GM23338 (cell line): ENCODE measurements around the gene PTH1R. TPM values are rescaled to one million over a fixed set of nuclear protein-coding genes. Genes with fewer than 3 reads are reported as not detected.

ENCODE experiments used
- ATAC-seq: fragments of 200-7000 bp; cut with Tn5 transposase; 3 replicates; pipeline ENCODE4 v1.9.1; 2020
- DNase-seq: peaks from one replicate; pipeline ENCODE4 v3.0.0-alpha.2; 2015; ENCODE audit warnings: low spot score
- H2AFZ ChIP-seq: fragments of 200-600 bp; sonication (generic); 2 replicates; pipeline ENCODE4 v1.8.0; 2016; ENCODE audit warnings: antibody characterized with exemption, mild to moderate bottlenecking, moderate library complexity
- H3F3A ChIP-seq: fragments of 200-600 bp; sonication (generic); replicated peaks from 2 replicates; pipeline ENCODE4 v1.8.0; 2017; ENCODE audit warnings: antibody characterized with exemption, mixed run types, low read depth
- H3K27ac ChIP-seq: fragments of 200-600 bp; sonication (generic); 2 replicates; pipeline ENCODE4 v1.6.1; 2016; ENCODE audit warnings: low read depth
- H3K27me3 ChIP-seq: fragments of 200-600 bp; sonication (generic); 2 replicates; pipeline ENCODE4 v1.8.0; 2016; ENCODE audit warnings: mild to moderate bottlenecking, mixed run types, moderate library complexity; ENCODE audit not compliant: insufficient read depth
- H3K36me3 ChIP-seq: fragments of 200-600 bp; sonication (generic); 2 replicates; pipeline ENCODE4 v1.8.0; 2016; ENCODE audit warnings: mild to moderate bottlenecking; ENCODE audit not compliant: insufficient read depth
- H3K4me1 ChIP-seq: fragments of 200-600 bp; sonication (generic); 2 replicates; pipeline ENCODE4 v1.8.0; 2016; ENCODE audit warnings: mild to moderate bottlenecking, moderate library complexity; ENCODE audit not compliant: insufficient read depth
- H3K4me2 ChIP-seq: fragments of 200-600 bp; sonication (generic); 2 replicates; pipeline ENCODE4 v1.7.1; 2017; ENCODE audit warnings: mixed run types
- H3K4me3 ChIP-seq: fragments of 200-600 bp; sonication (generic); 2 replicates; pipeline ENCODE4 v1.6.1; 2016; ENCODE audit warnings: mixed run types
- H3K79me2 ChIP-seq: fragments of 200-600 bp; sonication (generic); replicated peaks from 2 replicates; pipeline ENCODE4 v1.8.0; 2017; ENCODE audit warnings: mild to moderate bottlenecking; ENCODE audit not compliant: insufficient read depth
- H3K9me2 ChIP-seq: fragments of 200-600 bp; sonication (generic); 2 replicates; pipeline ENCODE4 v1.8.0; 2017; ENCODE audit not compliant: insufficient read depth
- H4K20me1 ChIP-seq: fragments of 200-600 bp; sonication (generic); replicated peaks from 2 replicates; pipeline ENCODE4 v1.8.0; 2017; ENCODE audit warnings: mild to moderate bottlenecking; ENCODE audit not compliant: insufficient read depth
- H3K27ac Mint-ChIP-seq: 2 replicates; pipeline ENCODE4 v1.8.0; 2020; ENCODE audit warnings: inconsistent platforms, mild to moderate bottlenecking, moderate library complexity, mixed read lengths
- H3K27me3 Mint-ChIP-seq: 3 replicates; pipeline ENCODE4 v1.8.0; 2022; ENCODE audit warnings: low read depth, mild to moderate bottlenecking, moderate library complexity, mixed read lengths, inconsistent platforms; ENCODE audit not compliant: insufficient read depth, poor library complexity
- H3K36me3 Mint-ChIP-seq: 3 replicates; pipeline ENCODE4 v1.8.0; 2021; ENCODE audit warnings: low read depth, mild to moderate bottlenecking, inconsistent platforms, moderate library complexity, mixed read lengths
- H3K4me1 Mint-ChIP-seq: 3 replicates; pipeline ENCODE4 v1.8.0; 2020; ENCODE audit warnings: mild to moderate bottlenecking, inconsistent platforms, mixed read lengths
- H3K4me3 Mint-ChIP-seq: 3 replicates; pipeline ENCODE4 v1.8.0; 2021; ENCODE audit warnings: moderate library complexity, mild to moderate bottlenecking, inconsistent platforms, mixed read lengths
- H3K9me3 Mint-ChIP-seq: 3 replicates; pipeline ENCODE4 v1.8.0; 2020; ENCODE audit warnings: moderate library complexity, mild to moderate bottlenecking, inconsistent platforms, mixed read lengths
- CREB1 ChIP-seq: fragments of 250-450 bp; sonication (Bioruptor Pico); IDR thresholded peaks from 2 replicates; pipeline ENCODE4 v1.5.0; 2020; ENCODE audit warnings: low read depth, mild to moderate bottlenecking, moderate library complexity
- EZH2 ChIP-seq: fragments of 200-600 bp; sonication (generic); IDR thresholded peaks from one replicate; pipeline ENCODE4 v1.8.0; 2017; ENCODE audit warnings: antibody characterized with exemption, mild to moderate bottlenecking, low read depth; ENCODE audit not compliant: unreplicated experiment
- EZH2phosphoT487 ChIP-seq: fragments of 200-600 bp; sonication (generic); IDR thresholded peaks from one replicate; pipeline ENCODE4 v1.8.1; 2018; ENCODE audit warnings: antibody characterized with exemption; ENCODE audit not compliant: unreplicated experiment
- JUNB ChIP-seq: IDR thresholded peaks from one replicate; pipeline ENCODE4 v1.6.1; 2016; ENCODE audit warnings: antibody characterized with exemption; ENCODE audit not compliant: unreplicated experiment
- NANOG ChIP-seq: IDR thresholded peaks from 2 replicates; pipeline ENCODE4 v1.6.1; 2016; ENCODE audit warnings: antibody characterized with exemption, borderline replicate concordance
- POLR2AphosphoS5 ChIP-seq: IDR thresholded peaks from 2 replicates; pipeline ENCODE4 v1.6.1; 2016; ENCODE audit warnings: antibody characterized with exemption, low read depth
- REST ChIP-seq: IDR thresholded peaks from one replicate; pipeline ENCODE4 v1.6.1; 2018; ENCODE audit warnings: antibody characterized with exemption; ENCODE audit not compliant: unreplicated experiment
- STAT1 ChIP-seq: IDR thresholded peaks from one replicate; pipeline ENCODE4 v1.6.1; 2016; ENCODE audit warnings: antibody characterized with exemption; ENCODE audit not compliant: unreplicated experiment
- ZNF114 ChIP-seq: fragments of 250-450 bp; sonication (Bioruptor Pico); IDR thresholded peaks from 2 replicates; pipeline ENCODE4 v1.5.0; 2020; ENCODE audit warnings: mild to moderate bottlenecking, moderate library complexity
- ZNF331 ChIP-seq: fragments of 250-450 bp; sonication (Bioruptor Pico); IDR thresholded peaks from 2 replicates; pipeline ENCODE4 v1.5.0; 2020; ENCODE audit warnings: low read depth, mild to moderate bottlenecking, moderate library complexity
- polyA plus RNA-seq: library from polyadenylated mRNA; unstranded; fragments of >200 nt; fragmentation: Nextera tagmentation; extraction: Ambion mirVana; gene quantifications from 2 replicates; pipeline ENCODE4 v1.2.1, GENCODE V29; 2016
- total RNA-seq: library from RNA; depleted of rRNA; stranded (reverse); fragments of >200 nt; shearing (Covaris generic); gene quantifications from 2 replicates; pipeline ENCODE4 v1.2.3, GENCODE V29; 2014
- TF ChIP-seq, protein P1 (sequence below), 2 experiments: fragments of 200-600 bp in 1 of 2; sonication (generic) in 1 of 2; conservative IDR thresholded peaks; 2 replicates each; pipeline versions ENCODE4 v1.5.1 to v1.6.1; 2016 to 2017; ENCODE audit warnings: antibody characterized with exemption in 2 of 2, low read depth in 2 of 2, mild to moderate bottlenecking in 2 of 2, moderate library complexity in 1 of 2
- TF ChIP-seq, protein P2 (sequence below): IDR thresholded peaks from 2 replicates; pipeline ENCODE4 v1.6.1; 2016; ENCODE audit warnings: antibody characterized with exemption
- TF ChIP-seq, protein P3 (sequence below): fragments of 250-450 bp; sonication (Bioruptor Pico); IDR thresholded peaks from 2 replicates; pipeline ENCODE4 v1.5.0; 2020; ENCODE audit warnings: mild to moderate bottlenecking, moderate library complexity

PTH1R gene
- total and polyA plus RNA-seq, 2 experiments from 2014 or later: 1.3 to 1.9 TPM

DNA sequence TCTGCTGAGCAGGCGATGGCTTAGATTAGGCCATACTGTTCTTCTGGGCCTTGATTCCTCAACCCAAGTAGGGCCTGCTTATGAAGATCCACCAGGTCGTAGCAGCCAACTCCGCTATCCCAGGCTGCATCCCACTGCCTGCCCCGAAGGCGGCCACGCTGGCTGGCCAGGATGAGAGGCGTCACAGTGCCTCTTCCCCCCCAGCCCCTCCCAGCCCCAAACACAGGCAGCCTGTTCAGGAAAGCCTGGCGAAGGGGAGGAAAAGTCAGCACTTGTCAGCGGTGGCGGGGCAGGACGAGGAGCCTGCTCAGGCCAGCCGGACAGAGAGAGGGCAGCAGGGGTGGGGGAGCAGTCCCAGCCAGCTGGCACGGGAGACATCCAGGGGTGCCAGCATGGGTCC lies 11.2 kb downstream of the PTH1R start:
- no peak overlapping the region for H3K4me3 ChIP-seq
- peaks cover 85% of the 10 kb centered on the region for H3K27me3 ChIP-seq
- no peak overlapping the region for H2AFZ ChIP-seq
- no peaks in the 10 kb centered on the region for H4K20me1 ChIP-seq
- H3K79me2 ChIP-seq: no peaks in the 10 kb centered on the region
- H3F3A ChIP-seq: no peaks in the 10 kb centered on the region
- peaks cover 41% of the 10 kb centered on the region for H3K4me1 ChIP-seq
- peaks cover 20% of the 10 kb centered on the region for H3K4me1 Mint-ChIP-seq
- TF ChIP-seq EZH2: no peak
- TF ChIP-seq POLR2AphosphoS5: no peak
- no peak for TF ChIP-seq ZNF114
- TF ChIP-seq, protein P1, sequence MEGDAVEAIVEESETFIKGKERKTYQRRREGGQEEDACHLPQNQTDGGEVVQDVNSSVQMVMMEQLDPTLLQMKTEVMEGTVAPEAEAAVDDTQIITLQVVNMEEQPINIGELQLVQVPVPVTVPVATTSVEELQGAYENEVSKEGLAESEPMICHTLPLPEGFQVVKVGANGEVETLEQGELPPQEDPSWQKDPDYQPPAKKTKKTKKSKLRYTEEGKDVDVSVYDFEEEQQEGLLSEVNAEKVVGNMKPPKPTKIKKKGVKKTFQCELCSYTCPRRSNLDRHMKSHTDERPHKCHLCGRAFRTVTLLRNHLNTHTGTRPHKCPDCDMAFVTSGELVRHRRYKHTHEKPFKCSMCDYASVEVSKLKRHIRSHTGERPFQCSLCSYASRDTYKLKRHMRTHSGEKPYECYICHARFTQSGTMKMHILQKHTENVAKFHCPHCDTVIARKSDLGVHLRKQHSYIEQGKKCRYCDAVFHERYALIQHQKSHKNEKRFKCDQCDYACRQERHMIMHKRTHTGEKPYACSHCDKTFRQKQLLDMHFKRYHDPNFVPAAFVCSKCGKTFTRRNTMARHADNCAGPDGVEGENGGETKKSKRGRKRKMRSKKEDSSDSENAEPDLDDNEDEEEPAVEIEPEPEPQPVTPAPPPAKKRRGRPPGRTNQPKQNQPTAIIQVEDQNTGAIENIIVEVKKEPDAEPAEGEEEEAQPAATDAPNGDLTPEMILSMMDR (conservative IDR thresholded peaks at IDR 0.05; ENCODE audit: low read depth in 2 of 2): no peak
- no peak for TF ChIP-seq NANOG
- no peak for TF ChIP-seq REST
- no peak for TF ChIP-seq CREB1
- TF ChIP-seq, protein P2, sequence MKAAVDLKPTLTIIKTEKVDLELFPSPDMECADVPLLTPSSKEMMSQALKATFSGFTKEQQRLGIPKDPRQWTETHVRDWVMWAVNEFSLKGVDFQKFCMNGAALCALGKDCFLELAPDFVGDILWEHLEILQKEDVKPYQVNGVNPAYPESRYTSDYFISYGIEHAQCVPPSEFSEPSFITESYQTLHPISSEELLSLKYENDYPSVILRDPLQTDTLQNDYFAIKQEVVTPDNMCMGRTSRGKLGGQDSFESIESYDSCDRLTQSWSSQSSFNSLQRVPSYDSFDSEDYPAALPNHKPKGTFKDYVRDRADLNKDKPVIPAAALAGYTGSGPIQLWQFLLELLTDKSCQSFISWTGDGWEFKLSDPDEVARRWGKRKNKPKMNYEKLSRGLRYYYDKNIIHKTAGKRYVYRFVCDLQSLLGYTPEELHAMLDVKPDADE: no peak
- TF ChIP-seq EZH2phosphoT487: no peak
- TF ChIP-seq, protein P3, sequence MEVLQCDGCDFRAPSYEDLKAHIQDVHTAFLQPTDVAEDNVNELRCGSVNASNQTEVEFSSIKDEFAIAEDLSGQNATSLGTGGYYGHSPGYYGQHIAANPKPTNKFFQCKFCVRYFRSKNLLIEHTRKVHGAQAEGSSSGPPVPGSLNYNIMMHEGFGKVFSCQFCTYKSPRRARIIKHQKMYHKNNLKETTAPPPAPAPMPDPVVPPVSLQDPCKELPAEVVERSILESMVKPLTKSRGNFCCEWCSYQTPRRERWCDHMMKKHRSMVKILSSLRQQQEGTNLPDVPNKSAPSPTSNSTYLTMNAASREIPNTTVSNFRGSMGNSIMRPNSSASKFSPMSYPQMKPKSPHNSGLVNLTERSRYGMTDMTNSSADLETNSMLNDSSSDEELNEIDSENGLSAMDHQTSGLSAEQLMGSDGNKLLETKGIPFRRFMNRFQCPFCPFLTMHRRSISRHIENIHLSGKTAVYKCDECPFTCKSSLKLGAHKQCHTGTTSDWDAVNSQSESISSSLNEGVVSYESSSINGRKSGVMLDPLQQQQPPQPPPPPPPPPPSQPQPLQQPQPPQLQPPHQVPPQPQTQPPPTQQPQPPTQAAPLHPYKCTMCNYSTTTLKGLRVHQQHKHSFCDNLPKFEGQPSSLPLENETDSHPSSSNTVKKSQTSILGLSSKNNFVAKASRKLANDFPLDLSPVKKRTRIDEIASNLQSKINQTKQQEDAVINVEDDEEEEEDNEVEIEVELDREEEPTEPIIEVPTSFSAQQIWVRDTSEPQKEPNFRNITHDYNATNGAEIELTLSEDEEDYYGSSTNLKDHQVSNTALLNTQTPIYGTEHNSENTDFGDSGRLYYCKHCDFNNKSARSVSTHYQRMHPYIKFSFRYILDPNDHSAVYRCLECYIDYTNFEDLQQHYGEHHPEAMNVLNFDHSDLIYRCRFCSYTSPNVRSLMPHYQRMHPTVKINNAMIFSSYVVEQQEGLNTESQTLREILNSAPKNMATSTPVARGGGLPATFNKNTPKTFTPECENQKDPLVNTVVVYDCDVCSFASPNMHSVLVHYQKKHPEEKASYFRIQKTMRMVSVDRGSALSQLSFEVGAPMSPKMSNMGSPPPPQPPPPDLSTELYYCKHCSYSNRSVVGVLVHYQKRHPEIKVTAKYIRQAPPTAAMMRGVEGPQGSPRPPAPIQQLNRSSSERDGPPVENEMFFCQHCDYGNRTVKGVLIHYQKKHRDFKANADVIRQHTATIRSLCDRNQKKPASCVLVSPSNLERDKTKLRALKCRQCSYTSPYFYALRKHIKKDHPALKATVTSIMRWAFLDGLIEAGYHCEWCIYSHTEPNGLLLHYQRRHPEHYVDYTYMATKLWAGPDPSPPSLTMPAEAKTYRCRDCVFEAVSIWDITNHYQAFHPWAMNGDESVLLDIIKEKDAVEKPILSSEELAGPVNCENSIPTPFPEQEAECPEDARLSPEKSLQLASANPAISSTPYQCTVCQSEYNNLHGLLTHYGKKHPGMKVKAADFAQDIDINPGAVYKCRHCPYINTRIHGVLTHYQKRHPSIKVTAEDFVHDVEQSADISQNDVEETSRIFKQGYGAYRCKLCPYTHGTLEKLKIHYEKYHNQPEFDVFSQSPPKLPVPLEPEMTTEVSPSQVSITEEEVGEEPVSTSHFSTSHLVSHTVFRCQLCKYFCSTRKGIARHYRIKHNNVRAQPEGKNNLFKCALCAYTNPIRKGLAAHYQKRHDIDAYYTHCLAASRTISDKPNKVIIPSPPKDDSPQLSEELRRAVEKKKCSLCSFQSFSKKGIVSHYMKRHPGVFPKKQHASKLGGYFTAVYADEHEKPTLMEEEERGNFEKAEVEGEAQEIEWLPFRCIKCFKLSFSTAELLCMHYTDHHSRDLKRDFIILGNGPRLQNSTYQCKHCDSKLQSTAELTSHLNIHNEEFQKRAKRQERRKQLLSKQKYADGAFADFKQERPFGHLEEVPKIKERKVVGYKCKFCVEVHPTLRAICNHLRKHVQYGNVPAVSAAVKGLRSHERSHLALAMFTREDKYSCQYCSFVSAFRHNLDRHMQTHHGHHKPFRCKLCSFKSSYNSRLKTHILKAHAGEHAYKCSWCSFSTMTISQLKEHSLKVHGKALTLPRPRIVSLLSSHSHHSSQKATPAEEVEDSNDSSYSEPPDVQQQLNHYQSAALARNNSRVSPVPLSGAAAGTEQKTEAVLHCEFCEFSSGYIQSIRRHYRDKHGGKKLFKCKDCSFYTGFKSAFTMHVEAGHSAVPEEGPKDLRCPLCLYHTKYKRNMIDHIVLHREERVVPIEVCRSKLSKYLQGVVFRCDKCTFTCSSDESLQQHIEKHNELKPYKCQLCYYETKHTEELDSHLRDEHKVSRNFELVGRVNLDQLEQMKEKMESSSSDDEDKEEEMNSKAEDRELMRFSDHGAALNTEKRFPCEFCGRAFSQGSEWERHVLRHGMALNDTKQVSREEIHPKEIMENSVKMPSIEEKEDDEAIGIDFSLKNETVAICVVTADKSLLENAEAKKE: no peak
- TF ChIP-seq JUNB: no peak
- no peak for TF ChIP-seq STAT1
- TF ChIP-seq ZNF331 (CRISPR knock-in tag): no peak
- no peaks in the 10 kb centered on the region for H3K36me3 ChIP-seq
- no peaks in the 10 kb centered on the region for H3K36me3 Mint-ChIP-seq
- H3K9me2 ChIP-seq: no peaks in the 10 kb centered on the region
- H3K9me3 Mint-ChIP-seq: no peaks in the 10 kb centered on the region
- DNase-seq (no peak), ATAC-seq (no peak)
- no peak overlapping the region for H3K4me3 Mint-ChIP-seq
- H3K4me2 ChIP-seq: peak overlapping the region; percentile 15
- H3K27ac Mint-ChIP-seq: no peak overlapping the region
- H3K27me3 Mint-ChIP-seq: peaks cover 86% of the 10 kb centered on the region
- no peak overlapping the region for H3K27ac ChIP-seq
